ENCODE measurements around the gene MTA3.
A peak's percentile ranks its signal among the peaks of the same experiment; 100 is the strongest.
"Not testable (repeated sequence)": the region's sequence is repeated elsewhere in the genome, so short reads cannot be mapped to it uniquely, and the experiment has no call there.

MTA3 gene

GRCh38 chr2:42673989-42674579, 105.7 kb downstream of the MTA3 start:
- DNase-seq: no peak

GRCh38 chr2:42675815-42676214, 107.4 kb downstream of the MTA3 start:
- no peak for DNase-seq

GRCh38 chr2:42685303-42685702, 116.9 kb downstream of the MTA3 start:
- DNase-seq: no peak

- no peak for DNase-seq
Measured at GRCh38 chr2:42693013-42693615, 124.7 kb downstream of the MTA3 start.

- no peak for DNase-seq
Measured at GRCh38 chr2:42693688-42694479, 125.5 kb downstream of the MTA3 start.

GRCh38 chr2:42696987-42697386, 128.6 kb downstream of the MTA3 start:
- DNase-seq: no peak

- no peak for DNase-seq
Measured at GRCh38 chr2:42698940-42699339, 130.5 kb downstream of the MTA3 start.

GRCh38 chr2:42706836-42707235, 138.4 kb downstream of the MTA3 start:
- no peak for DNase-seq

GRCh38 chr2:42708179-42708578, 139.7 kb downstream of the MTA3 start:
- no peak for DNase-seq

- no peak for DNase-seq
Measured at GRCh38 chr2:42711896-42712295, 143.5 kb downstream of the MTA3 start.

- no peak for DNase-seq
Measured at GRCh38 chr2:42712934-42713333, 144.5 kb downstream of the MTA3 start.

GRCh38 chr2:42713920-42714319, 145.5 kb downstream of the MTA3 start:
- no peak for DNase-seq

- no peak for DNase-seq
Measured at GRCh38 chr2:42714686-42715085, 146.3 kb downstream of the MTA3 start.

- DNase-seq: no peak
Measured at GRCh38 chr2:42721898-42722297, 153.5 kb downstream of the MTA3 start.

GRCh38 chr2:42722320-42723190, 154.1 kb downstream of the MTA3 start:
- DNase-seq: peak; percentile 15

GRCh38 chr2:42723465-42723864, 155.0 kb downstream of the MTA3 start:
- no peak for DNase-seq

- DNase-seq: no peak
Measured at GRCh38 chr2:42724886-42725285, 156.5 kb downstream of the MTA3 start.

GRCh38 chr2:42725657-42726056, 157.2 kb downstream of the MTA3 start:
- DNase-seq: no peak

- no peak for DNase-seq
Measured at GRCh38 chr2:42726680-42727079, 158.2 kb downstream of the MTA3 start.

- not testable (repeated sequence) for DNase-seq
Measured at GRCh38 chr2:42731316-42731715, 162.9 kb downstream of the MTA3 start.

GRCh38 chr2:42733852-42734251, 165.4 kb downstream of the MTA3 start:
- no peak for DNase-seq

- no peak for DNase-seq
Measured at GRCh38 chr2:42736598-42737322, 168.3 kb downstream of the MTA3 start.

GRCh38 chr2:42741140-42741539, 172.7 kb downstream of the MTA3 start:
- DNase-seq: no peak
